C4-2B (cell line): ENCODE measurements around the gene SPDYE18.
"Not testable (repeated sequence)": the region's sequence is repeated elsewhere in the genome, so short reads cannot be mapped to it uniquely, and the experiment has no call there.

ENCODE experiments used
- CTCF ChIP-seq: fragments of 450-650 bp; conservative IDR thresholded peaks from 2 replicates; pipeline ENCODE4 v1.5.1; 2017; ENCODE audit warnings: mild to moderate bottlenecking
- ZFX ChIP-seq: fragments of 450-650 bp; IDR thresholded peaks from 2 replicates; pipeline ENCODE4 v1.6.1; 2017

- not testable (repeated sequence) for TF ChIP-seq CTCF, ZFX
Observed at GRCh38 chr7:77100501-77100900, 38.1 kb upstream of the SPDYE18 start.
